ENCODE data around the gene MYZAP.

DNA sequence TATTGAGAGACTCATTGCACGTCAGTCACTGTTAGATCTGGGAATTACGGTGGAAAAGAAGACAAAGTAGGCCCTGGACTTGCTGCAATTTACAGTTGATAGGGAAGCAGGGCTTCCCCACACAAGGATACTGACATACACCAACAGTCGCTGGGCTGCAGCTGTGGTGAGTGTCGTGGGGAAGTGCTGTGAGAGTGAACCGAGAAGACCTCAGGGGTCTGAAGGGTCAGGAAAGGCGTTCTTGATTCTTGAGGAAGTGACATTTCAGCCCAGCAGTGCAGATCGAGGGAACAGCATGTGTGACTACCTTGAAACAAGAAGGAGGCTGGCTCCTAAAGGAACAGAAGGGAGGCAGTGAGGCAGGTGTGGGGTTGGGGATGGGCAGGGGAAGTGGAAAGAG lies 22.5 kb downstream of the MYZAP start:
- TF ChIP-seq, protein P1, sequence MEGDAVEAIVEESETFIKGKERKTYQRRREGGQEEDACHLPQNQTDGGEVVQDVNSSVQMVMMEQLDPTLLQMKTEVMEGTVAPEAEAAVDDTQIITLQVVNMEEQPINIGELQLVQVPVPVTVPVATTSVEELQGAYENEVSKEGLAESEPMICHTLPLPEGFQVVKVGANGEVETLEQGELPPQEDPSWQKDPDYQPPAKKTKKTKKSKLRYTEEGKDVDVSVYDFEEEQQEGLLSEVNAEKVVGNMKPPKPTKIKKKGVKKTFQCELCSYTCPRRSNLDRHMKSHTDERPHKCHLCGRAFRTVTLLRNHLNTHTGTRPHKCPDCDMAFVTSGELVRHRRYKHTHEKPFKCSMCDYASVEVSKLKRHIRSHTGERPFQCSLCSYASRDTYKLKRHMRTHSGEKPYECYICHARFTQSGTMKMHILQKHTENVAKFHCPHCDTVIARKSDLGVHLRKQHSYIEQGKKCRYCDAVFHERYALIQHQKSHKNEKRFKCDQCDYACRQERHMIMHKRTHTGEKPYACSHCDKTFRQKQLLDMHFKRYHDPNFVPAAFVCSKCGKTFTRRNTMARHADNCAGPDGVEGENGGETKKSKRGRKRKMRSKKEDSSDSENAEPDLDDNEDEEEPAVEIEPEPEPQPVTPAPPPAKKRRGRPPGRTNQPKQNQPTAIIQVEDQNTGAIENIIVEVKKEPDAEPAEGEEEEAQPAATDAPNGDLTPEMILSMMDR (IDR thresholded peaks at IDR 0.05; ENCODE audit: control extremely low read depth in 1 of 3, insufficient read depth in 1 of 3, low read depth in 1 of 3, low read length in 3 of 3): no peak
- TF ChIP-seq RAD21 (IDR thresholded peaks at IDR 0.05 in 1 of 2, conservative IDR thresholded peaks at IDR 0.05 in 1 of 2; ENCODE audit: low read depth in 2 of 2, low read length in 2 of 2) (no peak), CBX5 (IDR thresholded peaks at IDR 0.05; ENCODE audit: low read depth, low read length) (no peak), EZH2 (IDR thresholded peaks at IDR 0.05; ENCODE audit: low read depth, low read length, severe bottlenecking) (no peak), SP1 (IDR thresholded peaks at IDR 0.05; ENCODE audit: low read depth, low read length) (no peak), NRF1 (IDR thresholded peaks at IDR 0.05; ENCODE audit: low read depth, low read length) (no peak), EP300 (IDR thresholded peaks at IDR 0.05; ENCODE audit: borderline replicate concordance in 1 of 2, low read depth in 2 of 2, low read length in 2 of 2) (no peak), KDM4A (IDR thresholded peaks at IDR 0.05; ENCODE audit: low read depth, low read length, severe bottlenecking) (no peak), POLR2A (IDR thresholded peaks at IDR 0.05; ENCODE audit: control extremely low read depth in 1 of 2, low read depth in 2 of 2, low read length in 2 of 2) (no peak), BRCA1 (IDR thresholded peaks at IDR 0.05; ENCODE audit: low read depth, low read length) (no peak), FOSL1 (IDR thresholded peaks at IDR 0.05; ENCODE audit: insufficient read depth, low read depth, low read length) (no peak)

Measured in H1 (cell line).